Tibial nerve (tissue), 3 donors: ENCODE results near the gene TEAD3.

ENCODE experiments used
- CTCF ChIP-seq, 5 experiments: fragments of 200-600 bp in 3 of 5; fragments of 450-650 bp in 2 of 5; sonication (generic) in 3 of 5; IDR thresholded peaks; one replicate each; pipeline ENCODE4 v1.5.1; 2016 to 2019; ENCODE audit warnings: antibody characterized with exemption in 5 of 5, mild to moderate bottlenecking in 3 of 5, moderate library complexity in 2 of 5
- POLR2A ChIP-seq, 2 donors: fragments of 450-650 bp; IDR thresholded peaks; one replicate each; pipeline ENCODE4 v1.6.1; 2017; ENCODE audit warnings: antibody characterized with exemption in 2 of 2, mild to moderate bottlenecking in 2 of 2, moderate library complexity in 2 of 2

GRCh38 chr6:35484921-35485392 is 11.9 kb downstream of the TEAD3 start:
- TF ChIP-seq CTCF (IDR thresholded peaks at IDR 0.05) (no peak), POLR2A (IDR thresholded peaks at IDR 0.05) (no peak)
